Activated CD8-positive, alpha-beta memory T cell treated with anti-CD3 and anti-CD28 coated beads for 1 hour (primary cell): ENCODE data around the gene MYBL2.
"Not testable (repeated sequence)": the region's sequence is repeated elsewhere in the genome, so short reads cannot be mapped to it uniquely, and the experiment has no call there.

ENCODE experiments used
- DNase-seq, 2 donors: peaks; one replicate each; pipeline ENCODE4 v3.0.0-alpha.2; 2020; ENCODE audit warnings: low read depth in 1 of 2; ENCODE audit errors: extremely low read depth in 1 of 2

The MYBL2 gene

DNA sequence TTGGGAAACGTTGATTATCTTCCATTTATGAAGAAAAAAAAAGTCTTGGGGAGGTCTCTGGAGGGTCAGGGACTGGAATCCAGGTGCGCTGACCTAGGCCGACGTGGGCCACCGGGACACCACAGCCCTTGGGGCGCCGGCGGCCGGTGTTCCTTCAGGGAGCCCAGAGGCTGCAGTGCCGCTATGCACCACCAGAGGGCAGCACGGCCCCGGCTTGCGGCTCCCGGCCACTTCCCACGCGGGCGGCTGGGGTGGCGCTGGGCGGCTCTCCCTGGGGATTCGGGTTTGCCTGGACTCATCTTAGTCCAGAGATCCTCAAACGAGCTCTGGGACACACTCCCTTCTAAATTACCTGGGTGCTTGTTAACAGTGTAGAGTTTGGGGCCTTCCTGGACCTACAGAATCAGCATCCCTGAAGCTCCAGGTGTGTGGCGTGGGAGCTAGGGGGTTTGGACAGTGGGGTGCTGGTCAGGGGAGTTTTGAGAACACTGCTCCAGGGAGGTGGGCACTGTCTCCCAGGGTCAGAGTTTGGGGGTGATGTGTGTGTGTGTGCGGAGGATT, 82.9 kb downstream of the MYBL2 start:
- DNase-seq = peak; percentile 32 to 82

DNA sequence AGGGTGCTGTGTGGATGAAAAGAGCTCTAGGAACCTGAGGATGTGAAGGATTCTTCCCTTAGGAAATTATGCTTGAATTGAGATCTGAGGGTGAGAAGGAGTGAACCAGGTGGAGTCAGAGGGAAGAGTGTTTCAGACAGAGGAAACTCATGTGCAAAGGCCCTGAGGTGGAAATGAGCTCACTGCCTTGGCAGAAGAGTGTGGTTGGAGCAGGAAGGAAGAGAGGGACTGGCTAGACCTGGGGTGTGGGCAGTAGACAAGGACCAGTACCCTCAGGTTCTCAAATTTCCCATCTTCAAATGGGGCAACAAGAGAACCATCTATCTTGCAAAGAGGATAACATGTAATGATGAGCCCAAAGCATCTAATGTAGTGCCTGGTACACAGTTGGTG, 83.9 kb downstream of the MYBL2 start:
- no peak for DNase-seq

DNA sequence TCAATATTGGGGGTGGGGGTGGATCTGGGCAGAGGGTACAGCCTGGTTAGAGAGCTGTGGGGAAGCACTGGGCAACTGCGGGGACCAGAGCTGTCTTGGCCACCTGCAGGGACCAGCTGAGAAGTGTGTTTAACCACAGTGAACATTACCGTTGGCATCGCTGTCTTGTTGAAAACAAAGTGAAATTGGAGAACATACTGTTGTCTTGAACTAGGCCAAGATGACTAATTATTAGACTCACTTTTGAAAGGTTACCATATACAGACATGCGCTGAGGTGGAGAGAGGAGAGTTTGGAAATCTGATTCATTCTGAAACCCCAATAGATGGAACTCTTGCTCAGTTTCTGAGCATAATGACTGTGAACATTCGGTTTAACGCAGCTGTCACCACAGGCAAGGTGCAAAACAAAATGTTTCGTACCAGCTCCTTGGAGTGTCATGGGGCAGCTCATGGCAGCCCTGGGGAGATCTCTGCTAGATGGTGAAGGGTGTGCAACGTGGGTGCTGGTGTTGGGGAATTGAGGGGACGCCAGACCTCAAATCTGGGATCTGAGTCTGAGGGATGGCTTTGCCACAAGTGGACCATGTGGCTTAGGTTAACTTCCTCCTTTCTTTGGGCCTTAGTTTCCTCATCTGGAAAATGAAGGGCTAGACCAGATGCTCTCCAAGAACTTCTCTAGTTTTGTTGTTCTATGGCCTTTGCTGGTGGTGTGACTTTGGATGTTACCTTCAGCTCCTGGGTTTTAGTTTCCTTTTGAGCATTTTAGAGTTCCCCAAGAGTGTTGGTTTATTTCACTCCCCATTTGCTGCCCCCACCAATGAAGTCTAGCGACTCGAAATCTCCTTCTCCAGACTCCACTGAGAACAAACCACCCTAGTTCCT, 84.5 kb downstream of the MYBL2 start:
- DNase-seq = no peak

DNA sequence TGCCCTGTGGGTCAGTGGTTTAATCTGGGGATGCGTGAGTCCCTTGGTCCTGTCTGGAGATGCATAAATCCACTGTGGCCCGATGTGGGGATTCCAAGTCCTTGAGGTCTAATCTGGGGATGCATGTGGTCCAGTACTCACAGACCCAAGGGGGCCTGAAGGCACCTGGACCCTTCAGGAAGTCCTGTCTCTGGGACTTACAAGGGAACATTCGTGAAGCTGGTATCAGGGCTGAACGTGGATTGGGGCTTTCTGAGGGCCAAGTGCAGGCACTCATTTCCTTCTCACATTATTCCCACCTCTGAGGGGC, 85.1 kb downstream of the MYBL2 start:
- DNase-seq = no peak

DNA sequence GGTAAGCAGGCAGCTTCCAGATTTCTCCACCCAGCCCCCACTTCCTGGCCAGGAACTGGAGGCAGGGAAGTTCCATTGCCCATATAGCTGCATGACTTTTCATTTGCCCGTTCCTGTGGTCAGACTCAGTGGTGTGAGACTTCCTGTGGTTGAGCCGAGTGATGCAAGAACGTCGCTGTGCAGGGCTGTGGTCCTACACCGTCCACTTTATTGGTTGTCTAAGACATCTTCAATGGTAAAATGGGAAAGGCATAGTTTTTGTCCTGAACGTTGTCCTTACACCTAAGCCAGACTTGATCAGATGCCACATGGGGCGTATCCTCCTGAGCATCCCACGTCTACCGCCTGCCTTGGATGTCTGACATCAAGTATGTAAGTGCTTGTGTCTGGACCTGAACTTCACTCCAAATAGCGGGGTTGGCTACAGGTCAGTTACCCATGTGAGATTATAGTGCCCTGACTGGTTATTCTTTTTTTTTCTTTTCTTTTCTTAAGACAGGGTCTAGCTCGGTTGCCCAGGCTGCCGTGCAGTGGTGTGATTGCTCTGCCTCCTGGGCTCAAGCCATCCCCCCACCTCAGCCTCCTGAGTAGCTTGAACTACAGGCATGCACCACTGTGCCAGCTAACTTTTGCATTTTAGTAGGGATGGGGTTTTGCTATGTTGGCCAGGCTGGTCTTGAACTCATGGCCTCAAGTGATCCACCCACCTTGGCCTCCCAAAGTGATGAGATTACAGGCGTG, 85.8 kb downstream of the MYBL2 start:
- no peak for DNase-seq

DNA sequence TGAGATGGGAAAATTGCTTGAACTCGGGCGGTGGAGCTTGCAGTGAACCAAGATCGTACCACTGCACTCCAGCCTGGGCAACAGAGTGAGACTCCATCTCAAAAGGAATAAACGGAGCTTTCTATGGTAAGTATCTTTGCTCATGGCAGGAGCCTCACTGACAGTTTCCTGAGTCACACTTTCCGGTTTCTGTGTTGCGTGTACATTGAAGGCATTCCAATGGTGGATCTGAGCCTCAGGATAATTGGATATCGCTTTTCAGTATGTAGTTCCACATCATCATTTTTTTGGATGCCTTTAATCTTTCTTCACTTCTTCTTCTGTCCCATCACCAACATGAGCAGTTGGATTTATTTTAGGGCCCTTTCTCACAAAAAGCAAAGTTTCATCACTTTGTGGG, 88.5 kb downstream of the MYBL2 start:
- DNase-seq = no peak

DNA sequence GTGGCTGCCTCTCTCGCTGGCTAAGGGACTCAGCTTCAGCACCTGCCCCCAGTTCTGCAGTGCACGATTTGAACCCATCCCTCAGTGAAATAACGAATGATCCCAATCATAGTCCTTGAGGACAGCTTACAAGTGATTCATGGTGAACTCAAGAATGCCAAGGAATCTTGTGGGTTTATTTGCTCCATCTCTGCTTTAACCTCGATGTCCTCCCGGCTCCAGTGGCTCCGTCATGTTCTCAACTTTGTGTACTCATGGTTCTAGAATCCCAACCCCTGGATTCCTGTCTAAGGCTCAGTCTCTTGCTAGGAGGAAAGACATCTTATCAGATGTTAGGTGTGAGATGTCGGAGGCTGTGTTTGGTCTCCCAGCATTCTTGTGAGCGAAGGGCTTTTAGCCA, 88.9 kb downstream of the MYBL2 start:
- DNase-seq = no peak

DNA sequence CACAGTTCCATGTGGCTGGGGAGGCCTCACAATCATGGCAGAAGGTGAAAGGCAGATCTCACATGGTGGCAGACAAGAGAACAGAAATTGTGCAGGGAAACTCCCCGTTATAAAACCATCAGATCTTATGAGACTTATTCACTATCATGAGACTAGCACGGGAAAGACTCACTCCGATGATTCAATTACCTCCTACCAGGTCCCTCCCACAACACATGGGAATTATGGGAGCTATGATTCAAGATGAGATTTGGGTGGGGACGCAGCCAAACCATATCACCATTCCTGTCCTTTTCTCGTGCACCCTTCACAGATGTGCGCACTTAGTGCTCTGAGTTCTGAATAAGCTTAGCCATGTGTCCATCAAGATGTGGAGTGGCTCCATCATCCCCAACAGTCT, 91.0 kb downstream of the MYBL2 start:
- not testable (repeated sequence) for DNase-seq

DNA sequence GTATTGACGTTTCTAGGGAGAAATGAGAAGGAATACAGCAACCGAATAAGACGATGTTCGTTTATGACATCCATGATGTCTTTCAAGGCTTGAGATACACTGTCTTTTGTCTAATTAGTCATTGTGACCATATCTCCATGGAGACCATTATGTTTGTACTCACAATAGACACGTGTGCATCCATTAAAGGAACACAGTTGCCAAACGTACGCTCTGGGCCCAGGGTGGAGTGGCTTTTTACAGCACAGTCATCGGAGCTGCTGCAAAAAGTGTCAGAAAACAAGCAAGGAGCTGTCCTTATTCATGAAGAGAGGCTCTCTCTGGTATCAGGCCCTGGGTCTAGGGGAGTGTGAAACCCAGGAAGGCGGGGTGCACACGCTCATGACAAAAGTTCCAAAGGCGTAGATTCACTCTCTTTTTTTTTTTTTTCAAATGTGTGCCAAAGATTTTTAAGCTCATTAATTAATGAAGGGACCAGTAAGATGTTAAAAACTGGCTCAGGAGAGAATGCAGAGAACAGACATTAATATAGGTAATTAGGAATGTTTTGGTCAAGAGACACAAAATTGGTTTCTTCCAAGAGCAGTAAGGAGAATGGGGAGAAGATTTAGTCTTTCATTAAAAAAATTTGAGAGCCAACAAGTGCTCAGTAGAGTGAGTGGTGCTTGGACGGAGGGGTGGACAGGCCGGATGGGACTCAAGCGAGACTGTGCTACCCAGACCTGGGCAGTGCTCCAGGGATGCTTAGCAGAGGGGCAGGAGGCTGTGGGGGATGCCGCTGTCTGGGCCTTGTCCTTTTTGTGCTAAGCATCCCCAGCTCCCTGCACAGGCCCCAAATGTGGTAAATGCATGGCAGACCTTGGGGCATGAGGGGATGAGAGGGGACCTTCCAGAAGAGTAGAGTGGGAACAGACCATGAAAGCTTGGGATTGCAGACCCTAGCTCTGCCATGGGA, 94.7 kb downstream of the MYBL2 start:
- DNase-seq = no peak

DNA sequence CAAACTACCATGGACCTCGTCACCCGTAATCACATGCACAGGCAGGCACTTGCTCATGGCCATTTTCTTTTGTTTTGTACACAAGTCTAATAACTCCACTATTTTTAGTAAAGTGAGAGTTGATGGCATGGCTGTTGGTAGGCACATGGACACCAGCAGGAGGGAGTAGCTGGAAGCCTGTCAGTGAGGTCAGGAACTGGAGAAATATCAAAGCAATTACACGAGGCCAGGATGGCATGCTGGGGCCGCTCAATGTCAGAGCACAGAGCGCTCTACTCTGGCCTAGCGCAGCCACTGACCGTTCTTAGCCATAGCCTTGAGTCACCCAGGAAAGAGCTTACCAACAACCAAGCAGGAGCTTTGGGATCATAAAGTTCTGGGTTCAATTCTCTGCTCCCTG, 96.0 kb downstream of the MYBL2 start:
- no peak for DNase-seq

DNA sequence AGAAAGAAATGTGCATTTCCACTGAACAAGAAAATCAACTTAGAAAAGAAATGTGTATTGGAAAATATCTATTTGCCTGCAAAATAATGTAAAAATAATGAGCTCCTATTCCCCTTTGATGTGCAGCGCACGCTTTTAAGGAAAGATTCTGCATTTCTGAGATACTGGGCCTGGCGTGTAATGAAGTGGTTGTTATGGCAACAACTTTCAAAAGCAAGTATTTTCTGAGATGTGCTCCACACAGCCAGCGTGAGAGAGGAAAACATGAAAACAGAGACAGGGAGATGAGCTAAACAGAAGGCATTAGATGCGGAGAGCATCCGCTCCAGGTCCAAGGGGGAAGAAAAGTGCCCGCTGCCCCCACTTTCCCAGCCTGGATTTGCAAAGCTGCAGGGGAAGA, 99.0 kb downstream of the MYBL2 start:
- no peak for DNase-seq
